MM.1S (cell line): ENCODE measurements around the gene UFD1.
"Not testable (repeated sequence)": the region's sequence is repeated elsewhere in the genome, so short reads cannot be mapped to it uniquely, and the experiment has no call there.

Experiments used
- DNase-seq: peaks from one replicate; pipeline ENCODE4 v3.0.0-alpha.2; 2015
- H2AFZ ChIP-seq: fragments of 300-600 bp; sonication (generic); 2 replicates; pipeline ENCODE4 v1.6.0; 2016; ENCODE audit warnings: antibody characterized with exemption, low read length
- H3F3A ChIP-seq: fragments of 300-600 bp; sonication (generic); 2 replicates; pipeline ENCODE4 v1.6.1; 2016; ENCODE audit warnings: mild to moderate bottlenecking, antibody characterized with exemption, low read length, moderate library complexity, mixed read lengths; ENCODE audit not compliant: insufficient read depth
- H3K27ac ChIP-seq: fragments of 300-600 bp; sonication (generic); 2 replicates; pipeline ENCODE4 v1.5.1; 2016; ENCODE audit warnings: mild to moderate bottlenecking, low read length
- H3K27me3 ChIP-seq: fragments of 300-600 bp; sonication (generic); replicated peaks from 2 replicates; pipeline ENCODE4 v1.6.0; 2016; ENCODE audit warnings: low read length; ENCODE audit not compliant: insufficient read depth
- H3K36me3 ChIP-seq: fragments of 300-600 bp; sonication (generic); replicated peaks from 2 replicates; pipeline ENCODE4 v1.6.1; 2016; ENCODE audit warnings: mild to moderate bottlenecking, low read length, mixed read lengths; ENCODE audit not compliant: insufficient read depth
- H3K4me1 ChIP-seq: fragments of 300-600 bp; sonication (generic); 2 replicates; pipeline ENCODE4 v1.6.1; 2016; ENCODE audit warnings: low read length, mixed read lengths
- H3K4me2 ChIP-seq: fragments of 300-600 bp; sonication (generic); 2 replicates; pipeline ENCODE4 v1.6.0; 2016; ENCODE audit warnings: low read depth, low read length
- H3K4me3 ChIP-seq: fragments of 300-600 bp; sonication (generic); 2 replicates; pipeline ENCODE4 v1.5.1; 2016; ENCODE audit warnings: low read length, mixed read lengths
- H3K79me2 ChIP-seq: fragments of 300-600 bp; sonication (generic); 2 replicates; pipeline ENCODE4 v1.6.1; 2016; ENCODE audit warnings: mixed run types, low read length, mixed read lengths
- H3K9ac ChIP-seq: fragments of 300-600 bp; sonication (generic); 2 replicates; pipeline ENCODE4 v1.6.1; 2016; ENCODE audit warnings: low read length, mixed read lengths
- H3K9me2 ChIP-seq: fragments of 300-600 bp; sonication (generic); replicated peaks from 2 replicates; pipeline ENCODE4 v1.6.1; 2016; ENCODE audit warnings: mild to moderate bottlenecking, low read length, mixed read lengths; ENCODE audit not compliant: insufficient read depth
- H3K9me3 ChIP-seq: fragments of 300-600 bp; sonication (generic); replicated peaks from 2 replicates; pipeline ENCODE4 v1.6.1; 2016; ENCODE audit warnings: mild to moderate bottlenecking, low read length, mixed read lengths; ENCODE audit not compliant: insufficient read depth
- H4K20me1 ChIP-seq: fragments of 300-600 bp; sonication (generic); 2 replicates; pipeline ENCODE4 v1.6.1; 2016; ENCODE audit warnings: mild to moderate bottlenecking, low read length, moderate library complexity, mixed read lengths; ENCODE audit not compliant: insufficient read depth
- CTCF ChIP-seq: fragments of 300-600 bp; sonication (generic); IDR thresholded peaks from 2 replicates; pipeline ENCODE4 v1.5.1; 2016; ENCODE audit warnings: antibody characterized with exemption, low read length, mixed read lengths
- EZH2 ChIP-seq: fragments of 300-600 bp; sonication (generic); optimal IDR thresholded peaks from 2 replicates; pipeline ENCODE3; 2017; ENCODE audit warnings: low read depth, mild to moderate bottlenecking, antibody characterized with exemption, low read length, mixed read lengths
- EZH2phosphoT487 ChIP-seq: fragments of 300-600 bp; sonication (generic); IDR thresholded peaks from 2 replicates; pipeline ENCODE4 v1.6.1; 2018; ENCODE audit warnings: antibody characterized with exemption, low read length

The UFD1 gene

GRCh38 chr22:19442166-19442565, 36.8 kb downstream of the UFD1 start:
- H3K27ac ChIP-seq = no peak overlapping the region
- H3K4me3 ChIP-seq = no peak overlapping the region
- H3K79me2 ChIP-seq = peaks cover 71% of the 10 kb centered on the region
- H3K9me2 ChIP-seq = no peaks in the 10 kb centered on the region
- 0 out of 2 replicates have a peak, but pooled peaks cover 4% of the 10 kb centered on the region for H3F3A ChIP-seq
- no peaks in the 10 kb centered on the region for H4K20me1 ChIP-seq
- H3K9ac ChIP-seq = no peak overlapping the region
- no peaks in the 10 kb centered on the region for H3K36me3 ChIP-seq
- no peak for TF ChIP-seq CTCF
- TF ChIP-seq EZH2 = no peak
- TF ChIP-seq EZH2phosphoT487 = no peak
- peaks cover 5% of the 10 kb centered on the region for H3K4me1 ChIP-seq
- H3K4me2 ChIP-seq = no peak overlapping the region
- no peak overlapping the region for H2AFZ ChIP-seq
- DNase-seq = no peak
- no peaks in the 10 kb centered on the region for H3K9me3 ChIP-seq
- no peaks in the 10 kb centered on the region for H3K27me3 ChIP-seq

- Histone ChIP-seq H3K27me3 (no peaks in the 10 kb centered on the region), H2AFZ (no peak overlapping the region), H3K9me3 (no peaks in the 10 kb centered on the region), H3K27ac (no peak overlapping the region), H3K79me2 (peaks cover 56% of the 10 kb centered on the region), H3K4me2 (no peak overlapping the region), H3K4me1 (no peaks in the 10 kb centered on the region), H3K36me3 (no peaks in the 10 kb centered on the region), H3K4me3 (no peak overlapping the region), H3K9ac (no peak overlapping the region), H4K20me1 (no peaks in the 10 kb centered on the region), H3F3A (no peaks in the 10 kb centered on the region), H3K9me2 (no peaks in the 10 kb centered on the region)
- DNase-seq = no peak
- no peak for TF ChIP-seq EZH2
- no peak for TF ChIP-seq EZH2phosphoT487
- TF ChIP-seq CTCF = no peak
Observed at GRCh38 chr22:19440411-19441195, 38.4 kb downstream of the UFD1 start.

- Histone ChIP-seq H3K4me3 (no peak overlapping the region), H4K20me1 (no peaks in the 10 kb centered on the region), H3K27ac (no peak overlapping the region), H2AFZ (no peak overlapping the region), H3K27me3 (no peaks in the 10 kb centered on the region), H3K9ac (no peak overlapping the region), H3K9me2 (no peaks in the 10 kb centered on the region), H3K9me3 (no peaks in the 10 kb centered on the region), H3K4me1 (0 out of 2 replicates have a peak, but pooled peaks cover 3% of the 10 kb centered on the region), H3K4me2 (no peak overlapping the region), H3K79me2 (peaks cover 37% of the 10 kb centered on the region), H3F3A (no peaks in the 10 kb centered on the region), H3K36me3 (no peaks in the 10 kb centered on the region)
- no peak for TF ChIP-seq CTCF
- TF ChIP-seq EZH2phosphoT487 = no peak
- TF ChIP-seq EZH2 = no peak
- no peak for DNase-seq
Observed at GRCh38 chr22:19438298-19438697, 40.7 kb downstream of the UFD1 start.

- not testable (repeated sequence) for H3F3A ChIP-seq
Observed at GRCh38 chr22:19436444-19437161, 42.4 kb downstream of the UFD1 start.

More at GRCh38 chr22:19436444-19437161, 42.4 kb downstream of the UFD1 start:
- not testable (repeated sequence) for H3K9ac ChIP-seq, H3K36me3 ChIP-seq, H3K4me1 ChIP-seq, H3K27me3 ChIP-seq, H3K4me2 ChIP-seq, H3K4me3 ChIP-seq, H3K27ac ChIP-seq, DNase-seq, H4K20me1 ChIP-seq, H3K9me3 ChIP-seq, H2AFZ ChIP-seq, H3K9me2 ChIP-seq
- H3K79me2 ChIP-seq = peaks cover 29% of the 10 kb centered on the region
